GM12801 (cell line): ENCODE measurements around the gene LMF2.

Experiments used
- TF ChIP-seq, protein P1 (sequence below): IDR thresholded peaks from one replicate; pipeline ENCODE4 v1.5.1; 2011; ENCODE audit warnings: control low read depth; ENCODE audit not compliant: insufficient read length; ENCODE audit errors: extremely low read depth

LMF2 gene

DNA sequence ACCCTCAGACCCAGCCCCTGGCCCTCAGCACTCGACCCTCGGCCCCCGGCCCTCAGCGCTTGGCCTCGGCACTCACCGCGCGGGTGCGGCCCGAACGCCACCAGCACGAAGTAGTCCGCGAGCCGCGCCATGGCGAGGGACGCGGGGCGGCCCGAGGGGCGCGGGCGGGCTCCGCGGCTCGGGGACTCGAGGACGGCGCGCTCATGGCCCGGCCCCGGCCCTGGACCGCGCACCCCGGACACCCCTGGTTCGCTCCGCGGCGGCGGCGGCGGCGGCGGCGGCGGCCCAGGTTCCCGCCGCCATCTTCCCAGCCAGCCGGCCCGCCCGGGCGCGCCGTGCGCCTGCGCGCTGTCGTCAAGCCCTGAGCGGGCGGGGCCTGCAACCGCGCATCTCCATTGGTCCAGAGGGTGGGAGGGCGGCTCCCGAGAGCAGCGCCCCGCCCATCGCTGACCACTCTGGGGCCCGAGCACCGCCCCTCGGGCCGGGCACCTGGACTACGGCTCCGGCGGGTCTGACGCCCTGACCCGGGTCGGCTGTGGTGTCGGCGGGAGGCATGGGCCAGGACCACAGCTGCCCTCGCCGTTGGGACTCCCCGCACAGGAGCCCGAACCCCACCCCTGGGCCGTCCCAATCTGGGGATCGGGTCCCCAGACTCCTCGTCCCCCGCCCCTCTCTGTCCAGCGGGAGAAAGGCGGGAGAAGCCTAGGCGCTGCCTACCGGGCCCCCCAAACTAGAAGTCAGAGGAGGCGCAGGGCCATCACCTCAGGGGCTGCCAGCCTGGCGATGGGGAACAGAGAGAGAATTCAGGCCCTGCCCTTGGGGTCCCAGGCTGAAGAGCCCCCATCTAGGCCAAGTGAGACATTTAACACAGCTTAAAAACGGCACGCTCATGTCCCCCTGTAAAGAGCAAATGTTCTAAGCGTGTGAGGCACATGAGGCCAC lies 32.5 kb downstream of the LMF2 start, which contains the start of gene SBF1:
Gene SBF1, minus strand, starts transcription at position 326 of the 942 bp plus-strand sequence. Its CDS starts 195 bp downstream, at position 131.
- TF ChIP-seq, protein P1, sequence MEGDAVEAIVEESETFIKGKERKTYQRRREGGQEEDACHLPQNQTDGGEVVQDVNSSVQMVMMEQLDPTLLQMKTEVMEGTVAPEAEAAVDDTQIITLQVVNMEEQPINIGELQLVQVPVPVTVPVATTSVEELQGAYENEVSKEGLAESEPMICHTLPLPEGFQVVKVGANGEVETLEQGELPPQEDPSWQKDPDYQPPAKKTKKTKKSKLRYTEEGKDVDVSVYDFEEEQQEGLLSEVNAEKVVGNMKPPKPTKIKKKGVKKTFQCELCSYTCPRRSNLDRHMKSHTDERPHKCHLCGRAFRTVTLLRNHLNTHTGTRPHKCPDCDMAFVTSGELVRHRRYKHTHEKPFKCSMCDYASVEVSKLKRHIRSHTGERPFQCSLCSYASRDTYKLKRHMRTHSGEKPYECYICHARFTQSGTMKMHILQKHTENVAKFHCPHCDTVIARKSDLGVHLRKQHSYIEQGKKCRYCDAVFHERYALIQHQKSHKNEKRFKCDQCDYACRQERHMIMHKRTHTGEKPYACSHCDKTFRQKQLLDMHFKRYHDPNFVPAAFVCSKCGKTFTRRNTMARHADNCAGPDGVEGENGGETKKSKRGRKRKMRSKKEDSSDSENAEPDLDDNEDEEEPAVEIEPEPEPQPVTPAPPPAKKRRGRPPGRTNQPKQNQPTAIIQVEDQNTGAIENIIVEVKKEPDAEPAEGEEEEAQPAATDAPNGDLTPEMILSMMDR = no peak

DNA sequence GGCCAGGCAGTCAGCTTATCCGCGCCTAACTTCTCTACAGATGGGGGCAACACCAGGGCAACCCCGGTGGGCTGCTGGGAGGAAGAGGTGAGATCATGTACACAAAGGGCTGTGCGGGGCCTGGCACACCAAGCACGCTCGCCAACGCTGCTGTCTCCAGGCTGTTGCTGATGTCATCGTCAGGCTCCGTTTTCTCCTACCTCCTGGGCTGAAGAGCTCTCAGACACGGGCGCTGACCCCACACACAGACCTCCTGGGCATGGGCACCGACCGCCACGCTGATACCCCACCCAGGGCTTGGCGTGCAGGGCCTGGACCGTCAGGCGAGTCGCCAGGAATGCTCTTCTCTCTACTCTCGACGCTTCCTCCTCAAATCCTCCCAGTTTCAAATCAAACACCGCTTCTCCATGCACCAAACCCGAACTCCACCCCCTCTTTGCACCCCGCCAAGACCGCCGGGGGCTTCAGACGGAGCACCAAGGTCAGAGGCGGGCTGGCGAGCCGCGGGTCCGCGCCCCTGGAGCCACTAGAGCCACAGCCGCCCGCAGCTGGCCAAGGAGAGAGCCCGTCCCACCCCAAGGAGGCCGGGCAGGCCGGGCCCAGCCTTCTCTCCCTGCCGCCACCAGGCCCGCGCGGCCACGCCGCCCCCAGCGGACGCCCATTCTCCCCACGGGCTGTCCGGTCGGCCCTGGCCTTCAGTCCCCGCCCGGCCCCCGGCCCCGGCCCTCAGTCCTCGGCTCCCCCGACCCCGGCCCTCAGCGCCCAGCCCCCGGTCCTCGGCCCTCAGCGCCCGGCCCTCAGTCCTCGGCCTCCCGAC lies 33.4 kb downstream of the LMF2 start:
- TF ChIP-seq, protein P1 = no peak

DNA sequence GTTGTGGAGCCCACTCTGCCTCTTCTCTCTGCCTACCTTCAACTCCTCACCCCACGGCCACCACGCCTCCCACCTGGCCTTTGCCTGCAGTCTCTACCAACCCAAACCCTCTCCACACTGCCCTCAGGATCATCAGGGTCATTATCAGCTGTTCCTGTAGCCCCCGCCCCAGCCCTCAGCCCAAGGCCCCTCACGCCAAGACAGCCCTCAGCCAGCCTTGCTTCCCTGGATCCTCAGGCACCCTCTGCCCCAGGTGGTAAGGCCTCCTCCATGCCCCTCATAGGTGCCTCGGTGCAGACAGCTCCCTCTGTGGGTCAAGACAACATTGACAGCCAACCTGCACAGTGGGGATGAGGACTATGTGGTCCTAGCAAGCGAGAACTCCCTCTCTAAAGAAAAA lies 34.4 kb downstream of the LMF2 start:
- TF ChIP-seq, protein P1 = no peak

DNA sequence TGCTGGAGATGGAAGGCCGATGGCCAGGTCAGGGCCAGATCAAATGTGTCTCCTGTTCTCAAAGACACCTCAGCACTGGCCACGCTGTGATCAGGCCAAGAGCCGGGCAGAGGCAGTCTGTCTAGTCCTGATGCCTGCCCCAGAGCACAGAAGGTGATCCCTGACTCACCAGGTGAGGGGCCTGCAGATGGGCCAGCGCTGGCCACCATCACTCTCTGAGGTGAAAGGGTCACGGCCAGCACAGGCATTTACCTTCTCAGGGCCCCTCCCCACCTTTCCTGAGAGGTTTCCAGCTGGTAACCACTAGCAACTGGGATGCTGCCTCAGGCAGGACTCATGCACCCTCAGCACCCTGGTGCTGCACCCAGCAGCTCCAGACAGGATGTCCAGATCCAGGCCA lies 35.5 kb downstream of the LMF2 start:
- TF ChIP-seq, protein P1 = no peak

DNA sequence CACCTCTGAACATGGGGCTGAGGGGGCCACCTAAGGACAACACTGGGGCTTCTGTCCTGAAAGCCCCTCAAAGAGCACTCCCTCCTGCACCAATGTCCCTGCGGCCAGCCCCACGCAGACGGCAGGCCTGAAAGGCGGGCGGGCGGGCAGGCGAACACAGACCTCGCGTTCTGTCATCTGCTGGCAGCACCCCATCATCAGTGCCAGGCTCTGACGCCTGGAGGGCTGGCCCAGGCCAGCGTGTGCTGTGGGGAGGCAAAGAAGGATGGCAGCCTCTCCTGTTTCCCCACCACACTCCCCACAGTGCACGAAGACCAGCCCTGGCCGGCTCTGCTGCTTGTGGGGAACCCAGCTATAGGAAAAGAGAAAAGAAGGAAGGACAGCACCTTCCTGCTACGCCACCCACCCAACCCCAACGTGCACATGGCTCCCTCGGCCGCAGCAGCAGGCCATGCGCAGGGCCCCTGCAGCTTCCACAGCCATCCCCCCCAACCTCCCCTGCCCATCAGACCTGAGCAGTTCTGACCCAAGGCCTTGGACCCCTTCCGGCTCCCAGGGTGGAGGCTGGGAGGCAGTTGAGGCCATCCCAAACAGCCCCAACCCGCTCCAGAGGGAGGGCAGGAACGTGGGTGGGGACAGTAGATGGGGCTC lies 36.2 kb downstream of the LMF2 start:
- TF ChIP-seq, protein P1 = no peak

DNA sequence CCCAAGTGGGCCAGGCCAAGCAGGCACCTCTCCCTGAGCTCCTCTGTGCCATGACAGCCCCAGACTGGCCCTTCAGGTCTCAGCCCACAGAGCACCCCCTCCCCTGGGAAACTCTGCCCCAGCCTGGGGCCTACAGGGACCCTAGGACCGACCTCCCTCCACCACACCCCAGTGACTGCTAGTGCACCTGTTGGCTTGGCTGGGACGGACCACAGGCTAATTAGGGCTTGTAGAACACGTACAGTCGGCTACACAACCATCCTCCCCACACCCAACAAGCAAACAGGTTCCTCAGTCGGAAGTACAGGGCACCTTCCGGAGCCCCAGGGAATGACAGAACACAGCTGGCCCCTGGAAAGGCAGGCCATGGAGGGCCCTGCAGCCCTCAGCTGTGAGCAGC lies 37.0 kb downstream of the LMF2 start:
- TF ChIP-seq, protein P1 = no peak
